HEK293 (cell line): ENCODE measurements around the gene CSF2RB.

Source experiments
- CTCF ChIA-PET: fragments of 350-600 bp; formaldehyde crosslinking; extraction: SDS; loops from one replicate; lab custom pipeline; 2021; ENCODE audit warnings: antibody characterized with exemption; lab: Yijun Ruan, JAX
- POLR2A ChIA-PET: fragments of 300-600 bp; formaldehyde crosslinking; extraction: SDS; loops from one replicate; lab custom pipeline; 2020; ENCODE audit warnings: antibody characterized with exemption, inconsistent platforms; lab: Yijun Ruan, JAX
- H3K27ac ChIP-seq: fragments of 200-500 bp; sonication (Bioruptor generic); 2 replicates; pipeline ENCODE4 v1.5.1; 2014; ENCODE audit warnings: low read depth, low read length, control low read depth, inconsistent platforms; ENCODE audit errors: extremely low read depth
- H3K36me3 ChIP-seq, 2 experiments: fragments of 200-500 bp in 1 of 2; sonication (Bioruptor generic) in 1 of 2; 1 replicate in 1 of 2; 2 replicates in 1 of 2; pipeline ENCODE4 v1.5.1; 2014 to 2017; ENCODE audit warnings: inconsistent platforms in 2 of 2, low read length in 2 of 2; ENCODE audit not compliant: control insufficient read depth in 2 of 2, insufficient read depth in 1 of 2
- H3K4me1 ChIP-seq: fragments of 200-500 bp; sonication (Bioruptor generic); 2 replicates; pipeline ENCODE4 v1.5.1; 2014; ENCODE audit warnings: mild to moderate bottlenecking, low read length, inconsistent platforms; ENCODE audit not compliant: control insufficient read depth, insufficient read depth
- H3K4me3 ChIP-seq: 2 replicates; pipeline ENCODE4 v1.5.1; 2011; ENCODE audit warnings: low read depth, mild to moderate bottlenecking, control low read depth, low read length, moderate library complexity
- H3K9me3 ChIP-seq: fragments of 200-500 bp; sonication (Bioruptor generic); 2 replicates; pipeline ENCODE4 v1.5.1; 2014; ENCODE audit warnings: low read depth, low read length, inconsistent platforms; ENCODE audit not compliant: control insufficient read depth, insufficient read depth
- KLF9 ChIP-seq: fragments of 450-650 bp; formaldehyde crosslinking; IDR thresholded peaks from 2 replicates; pipeline ENCODE4 v1.5.1; 2016; ENCODE audit warnings: missing biosample characterization, missing genetic modification characterization, low read depth
- REPIN1 ChIP-seq: fragments of 450-650 bp; formaldehyde crosslinking; IDR thresholded peaks from 2 replicates; pipeline ENCODE4 v1.5.1; 2017; ENCODE audit warnings: missing biosample characterization, missing genetic modification characterization, low read depth
- SETDB1 ChIP-seq: IDR thresholded peaks from one replicate; pipeline ENCODE4 v1.6.1; 2017; ENCODE audit warnings: mild to moderate bottlenecking, low read length, moderate library complexity, mixed read lengths; ENCODE audit not compliant: insufficient read length
- SP7 ChIP-seq: fragments of 450-650 bp; formaldehyde crosslinking; IDR thresholded peaks from 2 replicates; pipeline ENCODE4 v1.5.1; 2016; ENCODE audit warnings: missing biosample characterization, missing genetic modification characterization
- ZBTB1 ChIP-seq: fragments of 450-650 bp; formaldehyde crosslinking; IDR thresholded peaks from 2 replicates; pipeline ENCODE4 v1.5.1; 2016; ENCODE audit warnings: missing biosample characterization, missing genetic modification characterization
- ZBTB49 ChIP-seq: fragments of 450-650 bp; formaldehyde crosslinking; IDR thresholded peaks from 2 replicates; pipeline ENCODE4 v1.5.1; 2016; ENCODE audit warnings: missing biosample characterization, missing genetic modification characterization, low read depth
- ZIC2 ChIP-seq: fragments of 450-650 bp; formaldehyde crosslinking; IDR thresholded peaks from 2 replicates; pipeline ENCODE4 v1.5.1; 2016; ENCODE audit warnings: missing biosample characterization, missing genetic modification characterization
- ZNF169 ChIP-seq: fragments of 450-650 bp; formaldehyde crosslinking; IDR thresholded peaks from 2 replicates; pipeline ENCODE4 v1.5.1; 2016; ENCODE audit warnings: missing biosample characterization, missing genetic modification characterization
- ZNF211 ChIP-seq: fragments of 450-650 bp; formaldehyde crosslinking; IDR thresholded peaks from 2 replicates; pipeline ENCODE4 v1.5.1; 2016; ENCODE audit warnings: low read depth, missing biosample characterization, missing genetic modification characterization
- ZNF23 ChIP-seq: fragments of 450-650 bp; formaldehyde crosslinking; IDR thresholded peaks from 2 replicates; pipeline ENCODE4 v1.5.1; 2016; ENCODE audit warnings: missing biosample characterization, missing genetic modification characterization, borderline replicate concordance
- ZNF280D ChIP-seq: fragments of 450-650 bp; formaldehyde crosslinking; IDR thresholded peaks from 2 replicates; pipeline ENCODE4 v1.5.1; 2016; ENCODE audit warnings: missing biosample characterization, missing genetic modification characterization
- ZNF398 ChIP-seq: fragments of 450-650 bp; formaldehyde crosslinking; IDR thresholded peaks from 2 replicates; pipeline ENCODE4 v1.5.1; 2017; ENCODE audit warnings: missing biosample characterization, missing genetic modification characterization
- ZNF404 ChIP-seq: fragments of 450-650 bp; formaldehyde crosslinking; IDR thresholded peaks from 2 replicates; pipeline ENCODE4 v1.5.1; 2017; ENCODE audit warnings: missing biosample characterization, missing genetic modification characterization
- ZNF423 ChIP-seq: fragments of 450-650 bp; formaldehyde crosslinking; IDR thresholded peaks from 2 replicates; pipeline ENCODE4 v1.5.1; 2016; ENCODE audit warnings: missing biosample characterization, missing genetic modification characterization
- ZNF433 ChIP-seq: fragments of 450-650 bp; formaldehyde crosslinking; IDR thresholded peaks from 2 replicates; pipeline ENCODE4 v1.5.1; 2016; ENCODE audit warnings: missing biosample characterization, missing genetic modification characterization, low read depth
- ZNF600 ChIP-seq: fragments of 450-650 bp; formaldehyde crosslinking; IDR thresholded peaks from 2 replicates; pipeline ENCODE4 v1.5.1; 2016; ENCODE audit warnings: missing biosample characterization, missing genetic modification characterization
- ZNF621 ChIP-seq: fragments of 450-650 bp; formaldehyde crosslinking; IDR thresholded peaks from 2 replicates; pipeline ENCODE4 v1.5.1; 2017; ENCODE audit warnings: missing biosample characterization, missing genetic modification characterization
- ZNF670 ChIP-seq: fragments of 450-650 bp; formaldehyde crosslinking; IDR thresholded peaks from 2 replicates; pipeline ENCODE4 v1.5.1; 2016; ENCODE audit warnings: missing biosample characterization, missing genetic modification characterization, low read depth
- ZNF704 ChIP-seq: fragments of 450-650 bp; formaldehyde crosslinking; IDR thresholded peaks from 2 replicates; pipeline ENCODE4 v1.5.1; 2016; ENCODE audit warnings: missing biosample characterization, missing genetic modification characterization
- ZSCAN16 ChIP-seq: fragments of 450-650 bp; formaldehyde crosslinking; IDR thresholded peaks from 2 replicates; pipeline ENCODE4 v1.5.1; 2016; ENCODE audit warnings: missing biosample characterization, missing genetic modification characterization
- ZSCAN4 ChIP-seq: fragments of 450-650 bp; formaldehyde crosslinking; IDR thresholded peaks from 2 replicates; pipeline ENCODE4 v1.5.1; 2017; ENCODE audit warnings: missing biosample characterization, missing genetic modification characterization

Gene CSF2RB

GRCh38 chr22:36923131-36923788 lies 9.8 kb downstream of the CSF2RB start:
- no peak for TF ChIP-seq SP7 (tag by site-specific recombination)
- no peak for TF ChIP-seq REPIN1 (tag by site-specific recombination)
- TF ChIP-seq ZNF600 (tag by site-specific recombination): no peak
- TF ChIP-seq ZNF433: no peak
- TF ChIP-seq ZNF23 (tag by site-specific recombination): no peak
- no peak for TF ChIP-seq ZNF704
- no peak for TF ChIP-seq ZBTB1 (tag by site-specific recombination)
- TF ChIP-seq KLF9 (tag by site-specific recombination): no peak
- no peak for TF ChIP-seq ZNF423 (tag by site-specific recombination)
- no peak for TF ChIP-seq ZBTB49 (tag by site-specific recombination)
- no peaks in the 10 kb centered on the region for H3K9me3 ChIP-seq
- H3K4me3 ChIP-seq: no peak overlapping the region
- H3K36me3 ChIP-seq: no peaks in the 10 kb centered on the region
- no peak overlapping the region for H3K27ac ChIP-seq
- no peaks in the 10 kb centered on the region for H3K4me1 ChIP-seq
- CTCF ChIA-PET: no interaction called here
- POLR2A ChIA-PET: no interaction called here

- Histone ChIP-seq H3K36me3 (no peaks in the 10 kb centered on the region), H3K4me1 (no peaks in the 10 kb centered on the region), H3K9me3 (no peaks in the 10 kb centered on the region), H3K27ac (no peak overlapping the region), H3K4me3 (no peak overlapping the region)
- CTCF ChIA-PET: no interaction called here
- POLR2A ChIA-PET: no interaction called here
- TF ChIP-seq ZNF404 (no peak), ZNF670 (tag by site-specific recombination) (no peak), ZNF398 (tag by site-specific recombination) (no peak), ZNF211 (tag by site-specific recombination) (no peak), ZNF280D (no peak), ZSCAN4 (tag by site-specific recombination) (no peak), ZSCAN16 (tag by site-specific recombination) (no peak), ZIC2 (tag by site-specific recombination) (no peak), ZNF169 (tag by site-specific recombination) (no peak), ZNF621 (tag by site-specific recombination) (no peak), SETDB1 (no peak)
Measured at GRCh38 chr22:36924151-36924698, 10.8 kb downstream of the CSF2RB start.
